Panc1 (cell line): ENCODE results near the gene ZBTB43. TPM values are rescaled to one million over a fixed set of nuclear protein-coding genes. Genes with fewer than 3 reads are reported as not detected.

ENCODE experiments used
- ATAC-seq: fragments of 200-7000 bp; cut with Tn5 transposase; 2 replicates; pipeline ENCODE4 v1.9.1; 2020; ENCODE audit warnings: mild to moderate bottlenecking, moderate library complexity
- BruUV-seq: library from RNA; stranded (reverse); fragments of 400-500 nt; replicated peaks from 2 replicates; lab custom pipeline; 2021; lab: Mats Ljungman, UMichigan
- CTCF ChIA-PET: fragments of 300-600 bp; sonication (Branson Sonifier 250); formaldehyde crosslinking; loops from one replicate; lab custom pipeline; 2022; ENCODE audit warnings: antibody characterized with exemption; lab: Charles Lee
- POLR2A ChIA-PET: fragments of 300-600 bp; sonication (Branson Sonifier 250); formaldehyde crosslinking; loops from one replicate; lab custom pipeline; 2022; ENCODE audit warnings: antibody characterized with exemption; lab: Charles Lee
- DNase-seq: peaks from one replicate; pipeline ENCODE4 v3.0.0-alpha.2; 2010; ENCODE audit warnings: low read depth, low spot score
- H3K27ac ChIP-seq: 2 replicates; pipeline ENCODE4 v1.5.1; 2011; ENCODE audit warnings: mild to moderate bottlenecking, low read length, inconsistent platforms
- H3K27me3 ChIP-seq: fragments of 200-500 bp; sonication (Bioruptor generic); 2 replicates; pipeline ENCODE4 v1.6.0; 2014; ENCODE audit warnings: low read length, inconsistent platforms; ENCODE audit not compliant: control insufficient read depth, insufficient read depth
- H3K36me3 ChIP-seq: fragments of 200-500 bp; sonication (Bioruptor generic); 2 replicates; pipeline ENCODE4 v1.5.1; 2014; ENCODE audit warnings: inconsistent platforms, mild to moderate bottlenecking, low read length, moderate library complexity; ENCODE audit not compliant: control insufficient read depth, insufficient read depth
- H3K4me1 ChIP-seq: 2 replicates; pipeline ENCODE4 v1.5.1; 2011; ENCODE audit warnings: inconsistent platforms, mild to moderate bottlenecking, low read length, moderate library complexity; ENCODE audit not compliant: control insufficient read depth, insufficient read depth
- H3K4me3 ChIP-seq, 2 experiments: 2 replicates each; pipeline ENCODE4 v1.5.1; 2011 to 2012; ENCODE audit warnings: low read depth in 2 of 2, low read length in 2 of 2, mild to moderate bottlenecking in 2 of 2, inconsistent platforms in 1 of 2, moderate library complexity in 1 of 2
- H3K9me3 ChIP-seq: fragments of 200-500 bp; sonication (Bioruptor generic); 2 replicates; pipeline ENCODE4 v1.5.1; 2014; ENCODE audit warnings: low read depth, mild to moderate bottlenecking, inconsistent platforms, low read length, moderate library complexity; ENCODE audit not compliant: control insufficient read depth, insufficient read depth
- POLR2AphosphoS5 ChIP-seq: IDR thresholded peaks from 2 replicates; pipeline ENCODE4 v1.6.1; 2012; ENCODE audit warnings: mild to moderate bottlenecking, low read depth, low read length, moderate library complexity
- REST ChIP-seq, 2 experiments: IDR thresholded peaks; 2 replicates each; pipeline ENCODE4 v1.6.1; 2011 to 2012; ENCODE audit warnings: low read depth in 2 of 2, control low read depth in 1 of 2, low read length in 1 of 2, mild to moderate bottlenecking in 1 of 2, moderate library complexity in 1 of 2; ENCODE audit not compliant: insufficient read depth in 1 of 2
- SIN3A ChIP-seq: IDR thresholded peaks from 2 replicates; pipeline ENCODE4 v1.6.1; 2012; ENCODE audit warnings: low read depth, mild to moderate bottlenecking, low read length, moderate library complexity, borderline replicate concordance; ENCODE audit not compliant: insufficient read depth
- TCF7L2 ChIP-seq: IDR thresholded peaks from 2 replicates; pipeline ENCODE4 v1.6.1; 2011; ENCODE audit warnings: mild to moderate bottlenecking, low read depth, low read length, inconsistent platforms
- in situ Hi-C: cut with HindIII; loops from 2 replicates; pipeline ENCODE4 v1.10.0; 2016; ENCODE audit warnings: low sequenced_read_pairs, low pct_unique_long_range_greater_than_20kb
- intact Hi-C: fragments of 100-400 bp; cut with micrococcal nuclease; formaldehyde crosslinking; loops from one replicate; pipeline ENCODE4 v1.10.0; 2022; ENCODE audit not compliant: unreplicated experiment
- total RNA-seq: library from RNA; stranded (reverse); gene quantifications from one replicate; pipeline ENCODE4 v1.2.1, GENCODE V29; 2021; ENCODE audit not compliant: unreplicated experiment
- TF ChIP-seq, protein P1 (sequence below): fragments of 450-650 bp; IDR thresholded peaks from 2 replicates; pipeline ENCODE4 v1.5.1; 2017; ENCODE audit warnings: mild to moderate bottlenecking

Gene ZBTB43
- total RNA-seq, 1 experiment from 2014 or later, result 9.7 TPM

DNA sequence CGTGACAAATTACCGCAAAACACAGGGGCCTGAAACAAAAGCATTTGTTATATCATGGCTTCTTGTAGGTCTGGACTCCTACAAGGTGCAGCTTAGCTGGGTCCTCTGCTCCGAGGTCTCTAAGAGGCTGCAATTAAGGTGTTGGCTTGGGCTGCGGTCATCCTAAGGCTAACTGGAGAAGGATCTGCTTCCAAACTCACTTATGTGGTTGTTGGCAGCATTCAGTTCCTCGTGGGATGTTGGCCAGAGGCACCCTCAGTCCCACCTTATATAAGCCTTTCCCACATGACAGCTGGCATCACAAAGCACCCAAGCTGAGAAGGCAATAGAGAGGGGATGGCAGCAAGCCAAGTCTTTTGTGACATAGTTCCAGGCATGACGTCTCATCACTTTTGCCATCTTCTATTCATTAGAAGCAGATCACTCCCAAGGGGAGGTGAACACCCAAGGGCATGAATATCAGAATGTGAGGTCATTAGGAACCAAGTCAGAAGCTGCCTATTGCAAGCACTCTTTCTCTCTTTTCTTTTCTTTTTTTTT, 47.9 kb upstream of the ZBTB43 start:
- no peak for DNase-seq
- ChIA-PET POLR2A (no interaction called here), CTCF (no interaction called here)
- no peaks in the 10 kb centered on the region for H3K9me3 ChIP-seq
- H3K27ac ChIP-seq, result no peak overlapping the region
- no TSS peak for BruUV-seq
- H3K4me3 ChIP-seq, result no peak overlapping the region
- no peak for TF ChIP-seq REST (IDR thresholded peaks at IDR 0.05; ENCODE audit: insufficient read depth in 1 of 2, low read depth in 2 of 2, low read length in 1 of 2)
- TF ChIP-seq TCF7L2, result no peak
- TF ChIP-seq, protein P1, sequence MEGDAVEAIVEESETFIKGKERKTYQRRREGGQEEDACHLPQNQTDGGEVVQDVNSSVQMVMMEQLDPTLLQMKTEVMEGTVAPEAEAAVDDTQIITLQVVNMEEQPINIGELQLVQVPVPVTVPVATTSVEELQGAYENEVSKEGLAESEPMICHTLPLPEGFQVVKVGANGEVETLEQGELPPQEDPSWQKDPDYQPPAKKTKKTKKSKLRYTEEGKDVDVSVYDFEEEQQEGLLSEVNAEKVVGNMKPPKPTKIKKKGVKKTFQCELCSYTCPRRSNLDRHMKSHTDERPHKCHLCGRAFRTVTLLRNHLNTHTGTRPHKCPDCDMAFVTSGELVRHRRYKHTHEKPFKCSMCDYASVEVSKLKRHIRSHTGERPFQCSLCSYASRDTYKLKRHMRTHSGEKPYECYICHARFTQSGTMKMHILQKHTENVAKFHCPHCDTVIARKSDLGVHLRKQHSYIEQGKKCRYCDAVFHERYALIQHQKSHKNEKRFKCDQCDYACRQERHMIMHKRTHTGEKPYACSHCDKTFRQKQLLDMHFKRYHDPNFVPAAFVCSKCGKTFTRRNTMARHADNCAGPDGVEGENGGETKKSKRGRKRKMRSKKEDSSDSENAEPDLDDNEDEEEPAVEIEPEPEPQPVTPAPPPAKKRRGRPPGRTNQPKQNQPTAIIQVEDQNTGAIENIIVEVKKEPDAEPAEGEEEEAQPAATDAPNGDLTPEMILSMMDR, result no peak
- TF ChIP-seq SIN3A, result no peak
- no peak for TF ChIP-seq POLR2AphosphoS5
- ATAC-seq, result no peak
- H3K36me3 ChIP-seq, result no peaks in the 10 kb centered on the region
- in situ Hi-C loops, result no loop called here
- H3K4me1 ChIP-seq, result no peaks in the 10 kb centered on the region
- no peaks in the 10 kb centered on the region for H3K27me3 ChIP-seq
- intact Hi-C loops, result no loop called here

DNA sequence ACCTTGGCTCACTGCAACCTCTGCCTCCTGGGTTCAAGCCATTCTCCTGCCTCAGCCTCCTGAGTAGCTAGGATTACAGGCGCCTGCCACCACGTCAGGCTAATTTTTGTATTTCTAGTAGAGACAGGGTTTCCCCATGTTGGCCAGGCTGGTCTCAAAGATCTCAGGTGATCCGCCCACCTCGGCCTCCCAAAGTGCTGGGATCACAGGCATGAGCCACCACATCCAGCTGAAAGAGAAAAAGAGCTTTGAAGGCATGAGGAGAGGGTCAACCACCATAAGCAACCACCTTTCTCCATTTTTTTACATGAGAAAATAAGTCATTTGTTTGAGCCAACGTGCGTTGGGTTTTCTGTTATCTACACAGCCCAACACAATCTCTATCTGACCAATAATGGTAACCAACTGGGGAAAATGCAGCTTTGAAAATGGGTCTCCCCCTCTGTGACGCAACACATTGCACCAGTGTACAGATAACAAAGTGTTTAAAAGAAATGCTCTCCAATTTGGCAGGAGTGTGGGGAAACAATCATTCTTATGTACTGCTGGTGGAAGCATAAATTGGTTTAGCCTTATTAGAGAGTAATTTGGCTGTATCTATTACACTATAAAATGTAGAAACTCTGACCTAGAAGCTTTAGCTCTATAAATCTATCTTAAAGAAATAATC, 45.8 kb upstream of the ZBTB43 start:
- in situ Hi-C loops (no loop called here), intact Hi-C loops (no loop called here)
- Histone ChIP-seq H3K27ac (no peak overlapping the region), H3K36me3 (no peaks in the 10 kb centered on the region), H3K9me3 (no peaks in the 10 kb centered on the region), H3K27me3 (no peaks in the 10 kb centered on the region), H3K4me3 (no peak overlapping the region), H3K4me1 (no peaks in the 10 kb centered on the region)
- no peak for ATAC-seq
- TF ChIP-seq TCF7L2 (no peak), REST (IDR thresholded peaks at IDR 0.05; ENCODE audit: insufficient read depth in 1 of 2, low read depth in 2 of 2, low read length in 1 of 2) (no peak), POLR2AphosphoS5 (no peak)
- TF ChIP-seq, protein P1, result no peak
- CTCF ChIA-PET, result no interaction called here
- POLR2A ChIA-PET, result no interaction called here
- no peak for DNase-seq
- BruUV-seq, result no TSS peak
